Endothelial cell of umbilical vein (primary cell): ENCODE measurements around the gene ABCD1. TPM values are rescaled to one million over a fixed set of nuclear protein-coding genes. Genes with fewer than 3 reads are reported as not detected.

Experiments
- BruUV-seq: library from RNA; stranded (reverse); fragments of 400-500 nt; replicated peaks from 2 replicates; lab custom pipeline; 2021; lab: Mats Ljungman, UMichigan
- CTCF ChIA-PET: fragments of 300-600, 350-600 bp; sonication (Branson Sonifier 250); formaldehyde crosslinking; loops from one replicate; lab custom pipeline; 2021; ENCODE audit warnings: antibody characterized with exemption, inconsistent platforms; lab: Charles Lee
- POLR2A ChIA-PET: fragments of 300-600, 350-600 bp; sonication (Branson Sonifier 250); formaldehyde crosslinking; loops from one replicate; lab custom pipeline; 2021; ENCODE audit warnings: antibody characterized with exemption, inconsistent platforms; lab: Charles Lee
- DNase-seq: peaks from one replicate; pipeline ENCODE4 v3.0.0-alpha.2; 2011; ENCODE audit warnings: low read depth, low spot score
- FAIRE-seq: peaks from 2 replicates; lab custom pipeline; 2011; peaks lifted over from hg19 to GRCh38; lab: Jason Lieb, UNC
- H2AFZ ChIP-seq: 2 replicates; pipeline ENCODE4 v1.6.0; 2012; ENCODE audit warnings: low read depth, low read length, control low read depth, inconsistent platforms
- H3K27ac ChIP-seq: 2 replicates; pipeline ENCODE4 v1.5.1; 2011; ENCODE audit warnings: low read depth, mild to moderate bottlenecking, control low read depth, low read length, moderate library complexity; ENCODE audit not compliant: insufficient read depth
- H3K27me3 ChIP-seq, 2 experiments: 2 replicates each; pipeline versions ENCODE4 v1.6.0 to v1.6.1; 2011; ENCODE audit warnings: low read length in 2 of 2, mixed read lengths in 1 of 2; ENCODE audit not compliant: control insufficient read depth in 2 of 2, insufficient read depth in 2 of 2
- H3K36me3 ChIP-seq, 2 experiments: 2 replicates in 1 of 2; 3 replicates in 1 of 2; pipeline ENCODE4 v1.5.1; 2011; ENCODE audit warnings: low read length in 2 of 2, mild to moderate bottlenecking in 1 of 2, moderate library complexity in 1 of 2; ENCODE audit not compliant: control insufficient read depth in 2 of 2, insufficient read depth in 2 of 2; ENCODE audit errors: extremely low read depth in 1 of 2
- H3K4me1 ChIP-seq: 3 replicates; pipeline ENCODE4 v1.5.1; 2011; ENCODE audit warnings: mild to moderate bottlenecking, low read length; ENCODE audit not compliant: control insufficient read depth, insufficient read depth; ENCODE audit errors: extremely low read depth
- H3K4me2 ChIP-seq: 2 replicates; pipeline ENCODE4 v1.6.1; 2011; ENCODE audit warnings: low read length, control low read depth, mixed read lengths; ENCODE audit not compliant: insufficient read depth
- H3K4me3 ChIP-seq, 3 experiments: fragments of 200-600 bp in 1 of 3; sonication (generic), shearing (Covaris generic) in 1 of 3; replicated peaks in 1 of 3; 2 replicates each; pipeline ENCODE4 v1.5.1; 2011 to 2016; ENCODE audit warnings: control low read depth in 3 of 3, low read length in 3 of 3, mild to moderate bottlenecking in 2 of 3, inconsistent platforms in 1 of 3, low read depth in 1 of 3, moderate library complexity in 1 of 3; ENCODE audit not compliant: insufficient read depth in 1 of 3
- H3K79me2 ChIP-seq: 2 replicates; pipeline ENCODE4 v1.6.0; 2012; ENCODE audit warnings: low read length, inconsistent platforms; ENCODE audit not compliant: control insufficient read depth, insufficient read depth
- H3K9ac ChIP-seq: replicated peaks from 2 replicates; pipeline ENCODE3; 2011; ENCODE audit warnings: low read length, control low read depth; ENCODE audit not compliant: insufficient read depth; ENCODE audit errors: extremely low read depth
- H3K9me1 ChIP-seq: replicated peaks from 3 replicates; pipeline ENCODE4 v1.6.0; 2011; ENCODE audit warnings: mild to moderate bottlenecking, low read length; ENCODE audit not compliant: control insufficient read depth, insufficient read depth; ENCODE audit errors: extremely low read depth
- H3K9me3 ChIP-seq: replicated peaks from 2 replicates; pipeline ENCODE4 v1.5.1; 2012; ENCODE audit warnings: low read length, inconsistent platforms; ENCODE audit not compliant: control insufficient read depth, insufficient read depth
- H4K20me1 ChIP-seq: replicated peaks from 2 replicates; pipeline ENCODE3; 2011; ENCODE audit warnings: mild to moderate bottlenecking, low read length; ENCODE audit not compliant: control insufficient read depth, insufficient read depth; ENCODE audit errors: extremely low read depth
- CTCF ChIP-seq, 2 donors: IDR thresholded peaks; 1 replicate in 1 of 2; 2 replicates in 1 of 2; pipeline ENCODE4 v1.5.1; 2011; ENCODE audit warnings: low read length in 2 of 2, mild to moderate bottlenecking in 2 of 2, moderate library complexity in 2 of 2, control low read depth in 1 of 2, inconsistent platforms in 1 of 2, low read depth in 1 of 2; ENCODE audit not compliant: insufficient read depth in 1 of 2; ENCODE audit errors: extremely low read depth in 1 of 2
- EZH2 ChIP-seq: IDR thresholded peaks from 2 replicates; pipeline ENCODE4 v1.6.1; 2012; ENCODE audit warnings: borderline replicate concordance, low read depth, mild to moderate bottlenecking, moderate library complexity, low read length, inconsistent platforms; ENCODE audit not compliant: severe bottlenecking
- FOS ChIP-seq: IDR thresholded peaks from 2 replicates; pipeline ENCODE4 v1.6.1; 2011; ENCODE audit warnings: mild to moderate bottlenecking, low read length, moderate library complexity, borderline replicate concordance; ENCODE audit not compliant: insufficient read depth
- GATA2 ChIP-seq: IDR thresholded peaks from 2 replicates; pipeline ENCODE4 v1.7.0; 2011; ENCODE audit warnings: low read depth, mild to moderate bottlenecking, moderate library complexity, mixed read lengths, low read length; ENCODE audit not compliant: insufficient read length, insufficient read depth
- JUN ChIP-seq: IDR thresholded peaks from 2 replicates; pipeline ENCODE4 v1.6.1; 2011; ENCODE audit warnings: borderline replicate concordance, low read depth; ENCODE audit not compliant: insufficient read length, insufficient read depth
- MYC ChIP-seq: IDR thresholded peaks from one replicate; pipeline ENCODE4 v1.6.1; 2011; ENCODE audit warnings: mild to moderate bottlenecking, low read depth, low read length
- POLR2A ChIP-seq: IDR thresholded peaks from 2 replicates; pipeline ENCODE4 v1.6.1; 2012; ENCODE audit warnings: low read depth, mild to moderate bottlenecking, control low read depth, low read length
- POLR2AphosphoS5 ChIP-seq: IDR thresholded peaks from 2 replicates; pipeline ENCODE4 v1.6.1; 2012; ENCODE audit warnings: low read depth, mild to moderate bottlenecking, control low read depth, low read length, moderate library complexity; ENCODE audit not compliant: insufficient read depth
- dilution Hi-C: fragments of 300-500 bp; cut with MboI; formaldehyde crosslinking; loops from one replicate; pipeline ENCODE4 v1.15.0; 2019; ENCODE audit warnings: low sequenced_read_pairs; ENCODE audit not compliant: extremely low pct_ligation_motif_present
- intact Hi-C: fragments of 100-400 bp; cut with micrococcal nuclease; formaldehyde crosslinking; loops from one replicate; pipeline ENCODE4 v1.10.0; 2022
- polyA plus RNA-seq, 4 experiments: library from polyadenylated mRNA; depleted of rRNA in 3 of 4; stranded (reverse) in 3 of 4; unstranded in 1 of 4; fragments of >200 nt; gene quantifications; 2 replicates each; pipeline versions ENCODE4 v1.2.1 to v1.2.3, GENCODE V29; 2011 to 2012; ENCODE audit warnings: missing spikeins in 1 of 4
- total RNA-seq: library from RNA; stranded (reverse); gene quantifications from 2 replicates; pipeline ENCODE4 v1.2.3, GENCODE V29; 2021
- TF ChIP-seq, protein P1 (sequence below): IDR thresholded peaks from 2 replicates; pipeline ENCODE4 v1.6.1; 2011; ENCODE audit not compliant: insufficient read depth, insufficient read length

Gene ABCD1
- total and polyA plus RNA-seq, 2 donors (not counting 3 experiments of a cell fraction or from before 2014, with no cell fraction given), result 9.1 to 12.9 TPM

DNA sequence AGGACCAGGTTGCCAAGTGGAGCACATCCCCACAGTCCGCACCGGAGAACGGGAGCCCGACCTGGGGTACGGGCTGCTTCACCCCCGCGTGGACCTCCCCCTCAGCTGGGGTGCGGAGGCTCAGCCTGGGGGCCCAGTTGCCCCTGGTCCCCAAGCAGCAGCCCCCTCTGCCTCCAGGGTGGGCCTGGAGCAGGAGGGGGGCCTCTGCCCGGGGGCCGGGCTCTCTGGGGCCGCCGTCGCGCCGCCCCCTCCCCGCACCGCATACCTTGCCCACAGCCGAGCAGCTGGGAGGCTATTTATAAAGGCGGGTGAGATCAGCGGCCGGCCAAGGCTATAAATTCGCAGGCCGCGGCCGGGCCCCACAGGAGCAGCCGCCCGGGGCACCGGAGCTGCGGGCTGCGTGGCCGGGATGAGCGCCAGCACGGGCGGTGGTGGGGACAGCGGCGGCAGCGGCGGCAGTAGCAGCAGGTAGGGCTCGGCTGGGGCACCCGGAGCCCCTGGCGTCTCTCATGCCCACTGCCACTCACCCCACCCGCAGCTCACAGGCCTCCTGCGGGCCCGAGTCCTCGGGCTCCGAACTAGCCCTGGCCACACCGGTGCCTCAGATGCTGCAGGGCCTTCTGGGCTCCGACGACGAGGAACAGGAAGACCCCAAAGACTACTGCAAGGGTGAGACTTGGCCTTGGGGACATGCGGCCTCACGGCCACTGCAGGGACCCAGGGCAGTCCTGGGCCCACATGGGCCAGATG is 56.2 kb downstream of the ABCD1 start, which contains the start of gene SRPK3:
Gene SRPK3 (plus strand): TSS at position 364 of the 750 bp plus-strand sequence. CDS start 46 bp downstream, at position 410.
- H3K4me2 ChIP-seq, result no peak within 1 kb of the TSS
- H3K79me2 ChIP-seq, result no peaks in the 10 kb centered on the region
- no peaks in the 10 kb centered on the region for H3K4me1 ChIP-seq
- H3K27ac ChIP-seq, result no peak within 1 kb of the TSS
- H2AFZ ChIP-seq, result no peak within 1 kb of the TSS
- no peaks in the 10 kb centered on the region for H3K9me1 ChIP-seq
- TF ChIP-seq POLR2A, result no peak
- no peak for TF ChIP-seq JUN
- TF ChIP-seq, protein P1, sequence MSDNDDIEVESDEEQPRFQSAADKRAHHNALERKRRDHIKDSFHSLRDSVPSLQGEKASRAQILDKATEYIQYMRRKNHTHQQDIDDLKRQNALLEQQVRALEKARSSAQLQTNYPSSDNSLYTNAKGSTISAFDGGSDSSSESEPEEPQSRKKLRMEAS, result no peak
- TF ChIP-seq GATA2, result no peak
- no peak for TF ChIP-seq FOS
- TF ChIP-seq POLR2AphosphoS5, result no peak
- no peak for TF ChIP-seq EZH2
- TF ChIP-seq CTCF (IDR thresholded peaks at IDR 0.05; ENCODE audit: extremely low read depth in 1 of 2, insufficient read depth in 1 of 2, low read depth in 1 of 2, low read length in 2 of 2), result no peak
- TF ChIP-seq MYC, result no peak
- H3K4me3 ChIP-seq, result no peak within 1 kb of the TSS
- H3K9ac ChIP-seq, result no peak within 1 kb of the TSS
- POLR2A ChIA-PET, result no interaction called here
- FAIRE-seq, result no peak
- CTCF ChIA-PET, result interaction anchor here (1.0 kb wide), 1 partner anchor 166 kb away, joined by 3 read pairs; no protein-coding TSS in a partner anchor
- BruUV-seq, result no TSS peak
- no peaks in the 10 kb centered on the region for H4K20me1 ChIP-seq
- DNase-seq, result no peak
- H3K27me3 ChIP-seq, result no peaks in the 10 kb centered on the region
- intact Hi-C loops, result no loop called here
- H3K36me3 ChIP-seq, result peaks cover 0 to 5% of the 10 kb centered on the region in 2 experiments
- dilution Hi-C loops, result no loop called here
- H3K9me3 ChIP-seq, result no peaks in the 10 kb centered on the region
